IMR-90 (cell line): ENCODE results near the gene COX10. TPM values are rescaled to one million over a fixed set of nuclear protein-coding genes. Genes with fewer than 3 reads are reported as not detected.

Experiments
- ATAC-seq: fragments of 200-7000 bp; cut with Tn5 transposase; 2 replicates; pipeline ENCODE4 v1.9.1; 2020; ENCODE audit warnings: low read depth, mild to moderate bottlenecking, moderate library complexity
- BruUV-seq: library from RNA; stranded (reverse); fragments of 400-500 nt; replicated peaks from 2 replicates; lab custom pipeline; 2021; lab: Mats Ljungman, UMichigan
- CTCF ChIA-PET: fragments of 300-600 bp; formaldehyde crosslinking; extraction: SDS; loops from one replicate; lab custom pipeline; 2021; ENCODE audit warnings: antibody characterized with exemption; lab: Yijun Ruan, JAX
- POLR2A ChIA-PET: fragments of 300-600 bp; sonication (Branson Sonifier 250); formaldehyde crosslinking; loops from one replicate; lab custom pipeline; 2022; ENCODE audit warnings: antibody characterized with exemption; ENCODE audit not compliant: unreplicated experiment; lab: Charles Lee
- DNase-seq: peaks from one replicate; pipeline ENCODE4 v3.0.0; 2013
- H2AFZ ChIP-seq: replicated peaks from 2 replicates; pipeline ENCODE3; 2013; ENCODE audit warnings: low read length, mild to moderate bottlenecking; ENCODE audit not compliant: poor library complexity
- H2AK5ac ChIP-seq: 2 replicates; pipeline ENCODE4 v1.6.1; 2013; ENCODE audit warnings: low read depth, low read length, inconsistent platforms
- H2AK9ac ChIP-seq: replicated peaks from 2 replicates; pipeline ENCODE3; 2013; ENCODE audit warnings: mild to moderate bottlenecking, low read depth, low read length, moderate library complexity; ENCODE audit not compliant: poor library complexity
- H2BK120ac ChIP-seq: 2 replicates; pipeline ENCODE4 v1.6.1; 2013; ENCODE audit warnings: low read depth, low read length, inconsistent platforms
- H2BK15ac ChIP-seq: 3 replicates; pipeline ENCODE4 v1.6.1; 2013; ENCODE audit warnings: low read depth, low read length, inconsistent platforms
- H2BK20ac ChIP-seq: 2 replicates; pipeline ENCODE4 v1.6.1; 2013; ENCODE audit warnings: low read depth, mild to moderate bottlenecking, inconsistent platforms, low read length, moderate library complexity
- H2BK5ac ChIP-seq: 2 replicates; pipeline ENCODE4 v1.6.1; 2013; ENCODE audit warnings: mild to moderate bottlenecking, low read depth, low read length, inconsistent platforms; ENCODE audit not compliant: poor library complexity, severe bottlenecking
- H3K14ac ChIP-seq: replicated peaks from 2 replicates; pipeline ENCODE4 v1.6.1; 2013; ENCODE audit warnings: low read depth, low read length, inconsistent platforms
- H3K18ac ChIP-seq: 2 replicates; pipeline ENCODE4 v1.6.1; 2013; ENCODE audit warnings: low read depth, low read length, control low read depth
- H3K23ac ChIP-seq: 2 replicates; pipeline ENCODE4 v1.6.1; 2013; ENCODE audit warnings: low read depth, low read length, inconsistent platforms
- H3K27ac ChIP-seq: 2 replicates; pipeline ENCODE4 v1.5.1; 2013; ENCODE audit warnings: mild to moderate bottlenecking, control low read depth, low read length; ENCODE audit not compliant: insufficient read depth
- H3K27me3 ChIP-seq: 2 replicates; pipeline ENCODE4 v1.6.1; 2013; ENCODE audit warnings: low read length; ENCODE audit not compliant: control insufficient read depth, insufficient read depth
- H3K36me3 ChIP-seq: 2 replicates; pipeline ENCODE4 v1.6.1; 2013; ENCODE audit warnings: low read length, mixed read lengths; ENCODE audit not compliant: control insufficient read depth, insufficient read depth
- H3K4ac ChIP-seq: 2 replicates; pipeline ENCODE4 v1.6.1; 2013; ENCODE audit warnings: low read depth, low read length, inconsistent platforms
- H3K4me1 ChIP-seq: 2 replicates; pipeline ENCODE4 v1.6.1; 2013; ENCODE audit warnings: low read length, mixed read lengths; ENCODE audit not compliant: control insufficient read depth, insufficient read depth
- H3K4me2 ChIP-seq: 2 replicates; pipeline ENCODE4 v1.6.1; 2013; ENCODE audit warnings: low read depth, mild to moderate bottlenecking, control low read depth, low read length, moderate library complexity
- H3K4me3 ChIP-seq: 2 replicates; pipeline ENCODE4 v1.5.1; 2013; ENCODE audit warnings: low read depth, mild to moderate bottlenecking, control low read depth, low read length, moderate library complexity; ENCODE audit not compliant: insufficient read depth
- H3K56ac ChIP-seq: 2 replicates; pipeline ENCODE4 v1.6.1; 2013; ENCODE audit warnings: low read length, inconsistent platforms; ENCODE audit not compliant: insufficient read depth; ENCODE audit errors: extremely low read depth
- H3K79me1 ChIP-seq, 2 experiments: 2 replicates each; pipeline ENCODE4 v1.6.1; 2013; ENCODE audit warnings: low read length in 2 of 2, inconsistent platforms in 1 of 2, low read depth in 1 of 2
- H3K9ac ChIP-seq: 2 replicates; pipeline ENCODE4 v1.6.1; 2013; ENCODE audit warnings: low read depth, low read length, control low read depth
- H3K9me1 ChIP-seq: 2 replicates; pipeline ENCODE4 v1.6.1; 2013; ENCODE audit warnings: low read length, inconsistent platforms; ENCODE audit not compliant: insufficient read depth
- H3K9me3 ChIP-seq: 2 replicates; pipeline ENCODE4 v1.6.1; 2013; ENCODE audit warnings: low read length; ENCODE audit not compliant: control insufficient read depth, insufficient read depth
- H4K20me1 ChIP-seq: 2 replicates; pipeline ENCODE4 v1.6.1; 2013; ENCODE audit warnings: low read length, inconsistent platforms; ENCODE audit not compliant: insufficient read depth
- H4K5ac ChIP-seq: 2 replicates; pipeline ENCODE4 v1.6.1; 2013; ENCODE audit warnings: mild to moderate bottlenecking, low read depth, low read length, control low read depth
- H4K8ac ChIP-seq, 2 experiments: 2 replicates each; pipeline ENCODE4 v1.6.1; 2013; ENCODE audit warnings: low read depth in 2 of 2, low read length in 2 of 2, control low read depth in 1 of 2, inconsistent platforms in 1 of 2
- H4K91ac ChIP-seq: 2 replicates; pipeline ENCODE4 v1.6.1; 2013; ENCODE audit warnings: low read depth, low read length, inconsistent platforms; ENCODE audit not compliant: insufficient read depth
- BHLHE40 ChIP-seq: fragments of 150-350 bp; IDR thresholded peaks from 2 replicates; pipeline ENCODE4 v1.6.1; 2016; ENCODE audit warnings: mild to moderate bottlenecking, low read depth, low read length
- CEBPB ChIP-seq: IDR thresholded peaks from 2 replicates; pipeline ENCODE4 v1.6.1; 2012; ENCODE audit warnings: low read depth, low read length, improper control_type of control experiment
- CHD1 ChIP-seq: IDR thresholded peaks from 2 replicates; pipeline ENCODE4 v1.6.1; 2012; ENCODE audit warnings: low read depth, low read length, improper control_type of control experiment
- CTCF ChIP-seq: conservative IDR thresholded peaks from 2 replicates; pipeline ENCODE4 v1.5.1; 2012; ENCODE audit warnings: mild to moderate bottlenecking, low read depth, low read length, improper control_type of control experiment
- ELK1 ChIP-seq: fragments of 150-350 bp; IDR thresholded peaks from 2 replicates; pipeline ENCODE4 v1.6.1; 2016; ENCODE audit warnings: low read depth, mild to moderate bottlenecking, low read length, moderate library complexity, borderline replicate concordance
- FOS ChIP-seq: fragments of 150-350 bp; IDR thresholded peaks from 2 replicates; pipeline ENCODE4 v1.6.1; 2016; ENCODE audit warnings: low read depth, low read length
- MAFK ChIP-seq: IDR thresholded peaks from 2 replicates; pipeline ENCODE4 v1.6.1; 2012; ENCODE audit warnings: low read depth, low read length, improper control_type of control experiment
- MAZ ChIP-seq: IDR thresholded peaks from 2 replicates; pipeline ENCODE4 v1.6.1; 2012; ENCODE audit warnings: low read depth, mild to moderate bottlenecking, low read length, improper control_type of control experiment, moderate library complexity, borderline replicate concordance
- MXI1 ChIP-seq: IDR thresholded peaks from 2 replicates; pipeline ENCODE4 v1.6.1; 2012; ENCODE audit warnings: low read depth, mild to moderate bottlenecking, low read length, moderate library complexity, borderline replicate concordance
- NFE2L2 ChIP-seq: fragments of 150-350 bp; IDR thresholded peaks from 2 replicates; pipeline ENCODE4 v1.6.1; 2016; ENCODE audit warnings: low read depth, mild to moderate bottlenecking, low read length
- POLR2A ChIP-seq: IDR thresholded peaks from 2 replicates; pipeline ENCODE4 v1.6.1; 2012; ENCODE audit warnings: mild to moderate bottlenecking, low read depth, low read length
- RAD21 ChIP-seq: IDR thresholded peaks from 2 replicates; pipeline ENCODE4 v1.6.1; 2012; ENCODE audit warnings: low read length, improper control_type of control experiment
- RCOR1 ChIP-seq: IDR thresholded peaks from 2 replicates; pipeline ENCODE4 v1.6.1; 2012; ENCODE audit warnings: mild to moderate bottlenecking, low read length, improper control_type of control experiment; ENCODE audit not compliant: insufficient replicate concordance
- RFX5 ChIP-seq: IDR thresholded peaks from 2 replicates; pipeline ENCODE4 v1.8.0; 2012; ENCODE audit warnings: low read depth, mild to moderate bottlenecking, low read length, moderate library complexity
- SMC3 ChIP-seq: fragments of 150-350 bp; IDR thresholded peaks from 2 replicates; pipeline ENCODE4 v1.6.1; 2016; ENCODE audit warnings: low read depth, mild to moderate bottlenecking, antibody characterized with exemption, low read length, moderate library complexity
- USF2 ChIP-seq: fragments of 150-350 bp; IDR thresholded peaks from 2 replicates; pipeline ENCODE4 v1.6.1; 2017; ENCODE audit warnings: mild to moderate bottlenecking, antibody characterized with exemption, low read length, low read depth
- WGBS, 2 experiments: methylation state at CpG; one replicate each; pipeline versions ENCODE4 v1.1.5 to v1.1.7; 2013; ENCODE audit warnings: missing lambda C conversion rate in 2 of 2; ENCODE audit not compliant: insufficient read length in 1 of 2; ENCODE audit errors: extremely low coverage in 2 of 2; 5-methylcytosine and 5-hydroxymethylcytosine counted together
- dilution Hi-C: fragments of 300-500 bp; cut with HindIII; formaldehyde crosslinking; loops from one replicate; pipeline ENCODE4 v1.14.3; 2018; ENCODE audit warnings: low sequenced_read_pairs; ENCODE audit not compliant: unreplicated experiment
- in situ Hi-C: fragments of 300-500 bp; cut with MboI; formaldehyde crosslinking; loops from 3 replicates; pipeline ENCODE4 v1.14.3; 2019; ENCODE audit warnings: low sequenced_read_pairs, inconsistent platforms, mixed read lengths
- intact Hi-C: fragments of 100-400 bp; cut with micrococcal nuclease; formaldehyde crosslinking; loops from 2 replicates; pipeline ENCODE4 v1.10.0; 2022
- polyA plus RNA-seq, 3 experiments: library from polyadenylated mRNA; depleted of rRNA; stranded (reverse); fragments of >200 nt; gene quantifications; 2 replicates each; pipeline ENCODE4 v1.2.3, GENCODE V29; 2012; ENCODE audit warnings: low replicate concordance in 1 of 3
- total RNA-seq: library from RNA; depleted of rRNA; stranded (reverse); fragments of >200 nt; gene quantifications from 2 replicates; pipeline ENCODE4 v1.2.3, GENCODE V29; 2012

COX10 gene
- total and polyA plus RNA-seq, 2 of the 4 experiments (the other 2 are of a cell fraction), result 15.4 to 16.1 TPM

- BruUV-seq, result no TSS peak
- dilution Hi-C loops, result no loop called here
- in situ Hi-C loops, result no loop called here
- intact Hi-C loops, result no loop called here
- H3K23ac ChIP-seq, result no peak overlapping the region
- H4K91ac ChIP-seq, result peak overlapping the region; percentile 23; the same call in 1 of the 2 replicates
- 0 out of 4 replicates have a peak overlapping the region, but pooled peaks of 1 of the 2 experiments have one; percentile 46 for H4K8ac ChIP-seq
- no peak overlapping the region for H3K18ac ChIP-seq
- H2BK5ac ChIP-seq, result no peak overlapping the region
- ATAC-seq, result peak; percentile 65
- no peaks in the 10 kb centered on the region for H4K20me1 ChIP-seq
- ChIA-PET CTCF (no interaction called here), POLR2A (no interaction called here)
- H4K5ac ChIP-seq, result no peak overlapping the region
- H3K9ac ChIP-seq, result no peak overlapping the region
- TF ChIP-seq BHLHE40 (no peak), MAZ (no peak), MAFK (no peak), CTCF (no peak), RFX5 (no peak), NFE2L2 (no peak), SMC3 (no peak), FOS (no peak), RCOR1 (no peak), RAD21 (no peak), USF2 (no peak), POLR2A (no peak), ELK1 (no peak), CEBPB (no peak), MXI1 (no peak), CHD1 (no peak)
- peak overlapping the region; percentile 7; the same call in 1 of the 2 replicates for H3K4ac ChIP-seq
- no peak overlapping the region for H3K14ac ChIP-seq
- no peak overlapping the region for H2AK9ac ChIP-seq
- DNase-seq, result peak; percentile 12
- H3K36me3 ChIP-seq, result no peaks in the 10 kb centered on the region
- peak overlapping the region; percentile 58 for H3K4me2 ChIP-seq
- no peak overlapping the region for H2AK5ac ChIP-seq
- no peak overlapping the region for H3K27ac ChIP-seq
- H2AFZ ChIP-seq, result no peak overlapping the region
- H3K79me1 ChIP-seq, result peaks cover 19 to 20% of the 10 kb centered on the region in 2 experiments
- H2BK120ac ChIP-seq, result peak overlapping the region; percentile 19; the same call in 1 of the 2 replicates
- H3K4me3 ChIP-seq, result no peak overlapping the region
- no peaks in the 10 kb centered on the region for H3K9me3 ChIP-seq
- H3K56ac ChIP-seq, result peak overlapping the region; percentile 12; the same call in 1 of the 2 replicates
- H3K27me3 ChIP-seq, result no peaks in the 10 kb centered on the region
- no peak overlapping the region for H2BK20ac ChIP-seq
- 0 out of 2 replicates have a peak, but pooled peaks cover 5% of the 10 kb centered on the region for H3K9me1 ChIP-seq
- no CpG with 5 or more reads among the region's 4 CpGs for WGBS, 2 experiments
- H2BK15ac ChIP-seq, result no peak overlapping the region
- H3K4me1 ChIP-seq, result peaks cover 3% of the 10 kb centered on the region; the same call in 1 of the 2 replicates
Observed at GRCh38 chr17:14144508-14144907, 75.2 kb downstream of the COX10 start.
